ENCODE data around the gene SLC30A7.

DNA sequence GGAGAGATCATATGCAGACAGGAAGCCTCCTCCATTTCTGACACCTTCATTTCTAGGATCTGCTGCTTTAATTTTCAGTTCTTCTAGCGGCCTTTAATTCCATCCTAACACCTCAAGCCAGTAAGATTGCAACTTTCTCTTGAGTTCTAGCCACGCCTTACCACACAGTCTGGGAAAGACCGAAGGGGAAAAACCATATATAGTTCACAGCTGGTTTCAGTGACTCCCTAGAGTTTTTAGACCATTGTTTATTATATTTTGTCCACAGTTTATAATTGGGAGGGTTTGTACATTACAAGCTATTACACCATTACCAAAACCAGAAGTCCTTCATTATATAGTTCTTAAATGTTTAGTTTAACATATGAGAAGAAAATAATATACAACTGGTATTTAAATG lies 92.2 kb downstream of the SLC30A7 start:
- TF ChIP-seq, protein P1, sequence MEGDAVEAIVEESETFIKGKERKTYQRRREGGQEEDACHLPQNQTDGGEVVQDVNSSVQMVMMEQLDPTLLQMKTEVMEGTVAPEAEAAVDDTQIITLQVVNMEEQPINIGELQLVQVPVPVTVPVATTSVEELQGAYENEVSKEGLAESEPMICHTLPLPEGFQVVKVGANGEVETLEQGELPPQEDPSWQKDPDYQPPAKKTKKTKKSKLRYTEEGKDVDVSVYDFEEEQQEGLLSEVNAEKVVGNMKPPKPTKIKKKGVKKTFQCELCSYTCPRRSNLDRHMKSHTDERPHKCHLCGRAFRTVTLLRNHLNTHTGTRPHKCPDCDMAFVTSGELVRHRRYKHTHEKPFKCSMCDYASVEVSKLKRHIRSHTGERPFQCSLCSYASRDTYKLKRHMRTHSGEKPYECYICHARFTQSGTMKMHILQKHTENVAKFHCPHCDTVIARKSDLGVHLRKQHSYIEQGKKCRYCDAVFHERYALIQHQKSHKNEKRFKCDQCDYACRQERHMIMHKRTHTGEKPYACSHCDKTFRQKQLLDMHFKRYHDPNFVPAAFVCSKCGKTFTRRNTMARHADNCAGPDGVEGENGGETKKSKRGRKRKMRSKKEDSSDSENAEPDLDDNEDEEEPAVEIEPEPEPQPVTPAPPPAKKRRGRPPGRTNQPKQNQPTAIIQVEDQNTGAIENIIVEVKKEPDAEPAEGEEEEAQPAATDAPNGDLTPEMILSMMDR (conservative IDR thresholded peaks at IDR 0.05), result no peak
- TF ChIP-seq ZFX (IDR thresholded peaks at IDR 0.05), result no peak

Measured in C4-2B (cell line).